Kidney epithelial cell (primary cell): ENCODE measurements around the gene BRINP2. TPM values are rescaled to one million over a fixed set of nuclear protein-coding genes. Genes with fewer than 3 reads are reported as not detected.
A peak's percentile ranks its signal among the peaks of the same experiment; 100 is the strongest.

ENCODE experiments used
- DNase-seq: peaks from one replicate; pipeline ENCODE4 v3.0.0-alpha.2; 2010; ENCODE audit warnings: low read depth
- H3K27me3 ChIP-seq: 2 replicates; pipeline ENCODE4 v1.6.0; 2011; ENCODE audit warnings: low read length; ENCODE audit not compliant: control insufficient read depth, insufficient read depth
- H3K36me3 ChIP-seq: 2 replicates; pipeline ENCODE4 v1.5.1; 2011; ENCODE audit warnings: low read length; ENCODE audit not compliant: control insufficient read depth, insufficient read depth
- H3K4me3 ChIP-seq: 2 replicates; pipeline ENCODE4 v1.5.1; 2011; ENCODE audit warnings: low read depth, mild to moderate bottlenecking, control low read depth, low read length
- total RNA-seq: library from RNA; depleted of rRNA; stranded (reverse); fragments of >200 nt; gene quantifications from 2 replicates; pipeline ENCODE4 v1.2.3, GENCODE V29; 2015
- TF ChIP-seq, protein P1 (sequence below): IDR thresholded peaks from 2 replicates; pipeline ENCODE4 v1.5.1; 2011; ENCODE audit warnings: mild to moderate bottlenecking, moderate library complexity, low read length, control low read depth, inconsistent platforms; ENCODE audit not compliant: insufficient read depth, poor library complexity, severe bottlenecking

The BRINP2 gene
- total RNA-seq, 1 donor from 2014 or later: not detected

DNA sequence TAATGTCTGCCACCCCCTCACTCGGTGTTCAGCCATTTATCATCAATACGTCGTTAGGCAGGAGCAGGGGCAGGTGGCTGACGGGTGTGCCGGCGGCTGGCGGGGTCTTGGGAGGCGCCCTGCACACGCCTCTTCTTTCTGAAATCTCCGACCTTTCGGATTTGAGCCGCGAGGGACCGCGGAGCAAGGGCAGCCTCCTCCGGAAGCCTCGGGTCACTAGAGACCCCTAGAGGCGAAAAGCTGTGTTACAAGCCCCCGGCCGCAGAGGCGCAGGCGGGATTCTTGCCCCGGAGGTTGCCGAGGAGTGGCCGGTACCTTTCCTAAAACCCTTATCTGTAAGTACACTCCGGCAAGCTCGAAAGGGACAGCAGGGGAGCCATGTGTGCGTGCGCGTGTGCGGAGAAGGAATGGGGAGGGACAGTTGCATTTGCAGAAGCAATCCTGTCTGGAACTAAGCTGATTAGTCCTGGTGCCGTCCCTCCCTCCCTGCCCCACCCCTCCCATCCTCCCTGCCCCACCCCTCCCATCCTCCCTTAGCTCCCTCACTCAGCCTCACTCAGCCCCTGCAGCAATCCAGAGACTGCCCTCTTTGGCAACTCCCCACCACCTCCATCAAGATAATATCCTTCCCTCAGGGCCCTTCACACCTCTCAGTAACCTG, 11.0 kb downstream of the BRINP2 start:
- H3K36me3 ChIP-seq: no peaks in the 10 kb centered on the region
- H3K27me3 ChIP-seq: peaks cover 21% of the 10 kb centered on the region
- H3K4me3 ChIP-seq: no peak overlapping the region
- no peak for DNase-seq
- TF ChIP-seq, protein P1, sequence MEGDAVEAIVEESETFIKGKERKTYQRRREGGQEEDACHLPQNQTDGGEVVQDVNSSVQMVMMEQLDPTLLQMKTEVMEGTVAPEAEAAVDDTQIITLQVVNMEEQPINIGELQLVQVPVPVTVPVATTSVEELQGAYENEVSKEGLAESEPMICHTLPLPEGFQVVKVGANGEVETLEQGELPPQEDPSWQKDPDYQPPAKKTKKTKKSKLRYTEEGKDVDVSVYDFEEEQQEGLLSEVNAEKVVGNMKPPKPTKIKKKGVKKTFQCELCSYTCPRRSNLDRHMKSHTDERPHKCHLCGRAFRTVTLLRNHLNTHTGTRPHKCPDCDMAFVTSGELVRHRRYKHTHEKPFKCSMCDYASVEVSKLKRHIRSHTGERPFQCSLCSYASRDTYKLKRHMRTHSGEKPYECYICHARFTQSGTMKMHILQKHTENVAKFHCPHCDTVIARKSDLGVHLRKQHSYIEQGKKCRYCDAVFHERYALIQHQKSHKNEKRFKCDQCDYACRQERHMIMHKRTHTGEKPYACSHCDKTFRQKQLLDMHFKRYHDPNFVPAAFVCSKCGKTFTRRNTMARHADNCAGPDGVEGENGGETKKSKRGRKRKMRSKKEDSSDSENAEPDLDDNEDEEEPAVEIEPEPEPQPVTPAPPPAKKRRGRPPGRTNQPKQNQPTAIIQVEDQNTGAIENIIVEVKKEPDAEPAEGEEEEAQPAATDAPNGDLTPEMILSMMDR: peak; percentile 89

DNA sequence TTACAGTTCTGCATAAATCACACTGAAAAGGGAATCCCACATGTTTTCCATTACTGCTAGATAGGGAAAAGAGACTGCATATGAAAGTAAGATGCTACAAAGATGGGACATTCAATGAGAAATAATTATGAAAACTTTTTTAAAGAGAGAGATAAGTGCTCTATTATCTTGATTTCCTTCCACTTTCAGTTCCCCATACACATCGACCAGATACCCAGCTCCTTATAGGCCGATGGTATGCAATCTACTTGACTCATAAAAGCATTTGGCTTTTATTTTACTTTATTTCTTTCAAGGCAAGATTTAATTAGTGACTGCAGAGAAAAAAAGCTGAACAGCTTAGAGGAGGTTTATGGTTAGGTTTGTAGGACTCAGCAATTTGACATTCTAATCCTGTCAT, 13.1 kb downstream of the BRINP2 start:
- no peak for DNase-seq
- TF ChIP-seq, protein P1: no peak
- H3K36me3 ChIP-seq: no peaks in the 10 kb centered on the region
- H3K4me3 ChIP-seq: no peak overlapping the region
- H3K27me3 ChIP-seq: peaks cover 17% of the 10 kb centered on the region

DNA sequence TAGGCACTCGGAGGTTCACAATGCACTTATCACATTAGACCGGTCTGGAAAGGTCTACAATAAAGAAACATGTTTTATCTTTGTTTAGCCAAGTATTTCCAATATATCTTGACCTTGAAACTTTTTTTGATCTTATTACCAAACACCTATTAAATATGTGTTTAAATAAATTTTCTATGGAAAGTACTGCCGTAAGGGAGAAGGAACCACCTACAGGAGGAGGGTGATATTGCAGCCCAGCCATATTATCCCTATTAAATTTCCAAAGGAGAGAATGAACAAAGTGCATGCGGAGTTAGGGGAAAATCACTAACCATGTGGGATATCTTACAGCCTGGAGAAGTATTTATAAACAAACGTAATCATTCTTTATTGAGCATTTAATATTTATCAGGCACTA, 14.5 kb downstream of the BRINP2 start:
- H3K36me3 ChIP-seq: no peaks in the 10 kb centered on the region
- H3K4me3 ChIP-seq: no peak overlapping the region
- TF ChIP-seq, protein P1: peak; percentile 53
- H3K27me3 ChIP-seq: peaks cover 11% of the 10 kb centered on the region
- DNase-seq: no peak

DNA sequence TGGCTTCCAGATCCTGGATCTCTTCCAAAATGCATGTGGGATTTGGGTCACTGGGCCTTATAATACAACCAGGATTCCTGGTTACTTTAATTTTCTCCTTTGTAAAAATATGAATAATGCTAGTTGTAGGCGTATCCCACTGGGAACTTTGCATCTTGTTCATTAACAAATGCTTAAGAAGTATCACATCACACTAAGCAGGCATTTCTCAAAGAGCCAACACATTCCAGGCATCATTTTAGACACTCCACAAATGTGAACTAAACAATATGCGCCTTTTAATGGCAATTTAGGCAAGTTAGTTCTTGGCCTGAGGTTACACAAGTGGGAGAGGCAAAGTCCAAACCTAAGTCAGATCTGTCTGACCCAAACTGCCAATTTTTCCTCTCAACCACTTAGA, 15.9 kb downstream of the BRINP2 start:
- no peaks in the 10 kb centered on the region for H3K36me3 ChIP-seq
- no peak for DNase-seq
- TF ChIP-seq, protein P1: no peak
- no peak overlapping the region for H3K4me3 ChIP-seq
- H3K27me3 ChIP-seq: peaks cover 6% of the 10 kb centered on the region

DNA sequence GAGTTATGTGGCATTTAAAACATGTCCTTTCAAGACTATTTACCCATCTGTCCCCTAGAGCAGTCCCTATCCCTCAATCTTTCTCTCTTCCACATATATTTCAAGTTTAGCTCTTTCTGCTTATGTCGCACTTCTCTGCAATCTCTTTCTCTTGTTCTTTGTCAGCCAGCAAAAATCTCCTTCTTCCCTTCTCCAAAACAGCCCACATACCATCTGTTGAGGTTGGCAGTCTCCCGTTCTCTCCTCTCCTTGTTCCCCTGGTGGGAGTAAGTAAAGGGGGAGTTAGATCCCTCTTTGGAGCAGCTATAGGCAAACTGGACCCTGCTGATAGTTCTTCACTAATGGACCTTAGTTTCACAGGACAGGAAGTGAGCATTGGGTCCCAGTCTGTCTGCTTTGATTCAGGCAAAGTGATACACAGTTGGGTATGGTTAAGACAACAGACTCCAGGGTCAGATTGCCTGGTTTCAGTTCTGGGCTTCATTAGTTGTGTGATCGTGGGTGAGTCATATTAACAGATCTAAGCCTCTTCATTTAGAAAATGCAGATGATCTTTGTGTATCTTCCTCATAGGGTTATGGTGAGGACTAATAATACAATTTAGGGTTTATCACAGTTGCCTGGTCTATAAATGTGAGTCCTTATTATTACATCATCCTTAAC, 19.7 kb downstream of the BRINP2 start:
- Histone ChIP-seq H3K4me3 (no peak overlapping the region), H3K27me3 (no peaks in the 10 kb centered on the region), H3K36me3 (no peaks in the 10 kb centered on the region)
- no peak for DNase-seq
- TF ChIP-seq, protein P1: no peak
